Right lobe of liver (tissue), 6 donors: ENCODE measurements around the gene CDHR5. TPM values are rescaled to one million over a fixed set of nuclear protein-coding genes. Genes with fewer than 3 reads are reported as not detected.

Experiments
- ATAC-seq, 4 donors: fragments of 200-7000 bp; cut with Tn5 transposase; one replicate each; pipeline ENCODE4 v1.9.1; 2020; ENCODE audit warnings: mild to moderate bottlenecking in 4 of 4, moderate library complexity in 4 of 4
- DNase-seq, 3 donors: peaks; one replicate each; pipeline ENCODE4 v3.0.0-alpha.2; 2020
- H3K27ac ChIP-seq, 3 donors: fragments of 200-600 bp; one replicate each; pipeline ENCODE4 v1.8.0; 2022
- H3K27me3 ChIP-seq, 2 donors: fragments of 200-600 bp; one replicate each; pipeline ENCODE4 v1.8.0; 2022
- H3K36me3 ChIP-seq, 4 donors: fragments of 200-600 bp; sonication (generic) in 1 of 4; one replicate each; pipeline versions ENCODE4 v1.5.1 to v1.8.0; 2017 to 2022; ENCODE audit warnings: control low read depth in 1 of 4
- H3K4me1 ChIP-seq, 4 donors: fragments of 200-600 bp; sonication (generic) in 1 of 4; one replicate each; pipeline versions ENCODE4 v1.5.1 to v1.8.0; 2017 to 2022; ENCODE audit warnings: control low read depth in 1 of 4
- H3K4me3 ChIP-seq, 3 donors: fragments of 200-600 bp; one replicate each; pipeline ENCODE4 v1.8.0; 2022
- H3K9me3 ChIP-seq, 4 donors: fragments of 200-600 bp; sonication (generic) in 1 of 4; one replicate each; pipeline versions ENCODE4 v1.5.1 to v1.8.0; 2017 to 2022; ENCODE audit warnings: control low read depth in 1 of 4
- POLR2A ChIP-seq: fragments of 450-650 bp; IDR thresholded peaks from one replicate; pipeline ENCODE4 v1.6.1; 2017; ENCODE audit warnings: antibody characterized with exemption, mild to moderate bottlenecking
- WGBS: methylation state at CpG from one replicate; pipeline ENCODE4 v1.1.6; 2018; ENCODE audit warnings: low coverage, low lambda C conversion rate; ENCODE audit not compliant: insufficient coverage; ENCODE audit errors: missing lambda C conversion rate; 5-methylcytosine and 5-hydroxymethylcytosine counted together
- intact Hi-C, 2 donors: fragments of 100-400 bp; cut with DNase I; formaldehyde crosslinking; loops; one replicate each; pipeline versions ENCODE4 v1.11.2 to v1.14.1; 2022
- total RNA-seq, 6 experiments: library from RNA; depleted of rRNA in 2 of 6; stranded (reverse); fragments of >200 nt in 2 of 6; fragmentation: NEBNext Ultra II Directional in 3 of 6; extraction: Animal tissue kit (Norgen Biotek cat#: 25700) in 3 of 6; gene quantifications; one replicate each; pipeline versions ENCODE4 v1.1.0 to v1.2.4, GENCODE V29; 2016 to 2023
- TF ChIP-seq, protein P1 (sequence below), 4 donors: fragments of 200-600 bp in 3 of 4; fragments of 450-650 bp in 1 of 4; IDR thresholded peaks; one replicate each; pipeline versions ENCODE4 v1.5.1 to v1.8.0; 2016 to 2022; ENCODE audit warnings: antibody characterized with exemption in 4 of 4, mild to moderate bottlenecking in 2 of 4
- donor health status: DM: no; HTN: yes; CAD: no.
- donor health status: DM: no; HTN: no; CAD: no.
- donor health status: DM: no; HTN: no; CAD: no.
- donor health status: DM: no; HTN: yes; CAD: no.
- donor health status: DM: no; HTN: yes; CAD: no.

Gene CDHR5
- total RNA-seq, 6 experiments from 2014 or later, result 59.4 to 162 (median 80.7) TPM

GRCh38 chr11:573146-573759 is 51.5 kb downstream of the CDHR5 start:
- peaks cover 2 to 42% (median 9%) of the 10 kb centered on the region in 4 donors for H3K4me1 ChIP-seq
- DNase-seq (peak in 2 of 3 donors; percentile 59 to 79), ATAC-seq (no peak)
- TF ChIP-seq, protein P1, sequence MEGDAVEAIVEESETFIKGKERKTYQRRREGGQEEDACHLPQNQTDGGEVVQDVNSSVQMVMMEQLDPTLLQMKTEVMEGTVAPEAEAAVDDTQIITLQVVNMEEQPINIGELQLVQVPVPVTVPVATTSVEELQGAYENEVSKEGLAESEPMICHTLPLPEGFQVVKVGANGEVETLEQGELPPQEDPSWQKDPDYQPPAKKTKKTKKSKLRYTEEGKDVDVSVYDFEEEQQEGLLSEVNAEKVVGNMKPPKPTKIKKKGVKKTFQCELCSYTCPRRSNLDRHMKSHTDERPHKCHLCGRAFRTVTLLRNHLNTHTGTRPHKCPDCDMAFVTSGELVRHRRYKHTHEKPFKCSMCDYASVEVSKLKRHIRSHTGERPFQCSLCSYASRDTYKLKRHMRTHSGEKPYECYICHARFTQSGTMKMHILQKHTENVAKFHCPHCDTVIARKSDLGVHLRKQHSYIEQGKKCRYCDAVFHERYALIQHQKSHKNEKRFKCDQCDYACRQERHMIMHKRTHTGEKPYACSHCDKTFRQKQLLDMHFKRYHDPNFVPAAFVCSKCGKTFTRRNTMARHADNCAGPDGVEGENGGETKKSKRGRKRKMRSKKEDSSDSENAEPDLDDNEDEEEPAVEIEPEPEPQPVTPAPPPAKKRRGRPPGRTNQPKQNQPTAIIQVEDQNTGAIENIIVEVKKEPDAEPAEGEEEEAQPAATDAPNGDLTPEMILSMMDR (IDR thresholded peaks at IDR 0.05), result no peak
- TF ChIP-seq POLR2A, result no peak
- H3K27me3 ChIP-seq, result no peaks in the 10 kb centered on the region
- H3K4me3 ChIP-seq, result no peak overlapping the region
- H3K9me3 ChIP-seq, result no peaks in the 10 kb centered on the region
- 63% methylated on average over 4 of the region's 16 CpGs for WGBS
- intact Hi-C loops, result no loop called here
- no peaks in the 10 kb centered on the region for H3K36me3 ChIP-seq
- no peak overlapping the region for H3K27ac ChIP-seq

DNA sequence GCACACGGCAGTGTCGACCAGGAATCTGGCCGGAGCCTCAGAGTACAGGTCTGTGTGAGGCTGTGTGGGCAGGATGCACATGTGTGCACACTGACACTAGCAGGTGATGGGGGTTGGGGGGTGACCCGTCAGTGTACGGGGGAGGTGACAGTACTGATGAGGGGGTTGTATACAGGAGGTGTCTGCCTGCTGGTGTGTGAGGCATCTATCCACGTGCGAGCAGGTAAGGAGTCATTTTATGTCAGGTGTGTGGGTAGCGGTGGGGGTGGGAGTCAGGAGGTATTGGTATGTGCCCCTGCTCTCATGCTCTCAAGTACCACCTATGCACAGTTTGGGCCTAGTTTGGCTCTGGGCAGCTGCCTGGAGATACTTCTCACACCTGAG is 53.0 kb downstream of the CDHR5 start:
- ATAC-seq (no peak), DNase-seq (no peak)
- intact Hi-C loops, result no loop called here
- Histone ChIP-seq H3K4me1 (peaks cover 0 to 44% (median 5%) of the 10 kb centered on the region in 4 donors), H3K27ac (no peak overlapping the region), H3K9me3 (no peaks in the 10 kb centered on the region), H3K4me3 (no peak overlapping the region), H3K36me3 (no peaks in the 10 kb centered on the region), H3K27me3 (no peaks in the 10 kb centered on the region)
- WGBS, result 77% methylated on average over 3 of the region's 8 CpGs
- TF ChIP-seq, protein P1 (IDR thresholded peaks at IDR 0.05), result no peak
- no peak for TF ChIP-seq POLR2A

GRCh38 chr11:569158-569885 is 55.4 kb downstream of the CDHR5 start:
- Histone ChIP-seq H3K27ac (peak overlapping the region; percentile 72 to 94 (median 79)), H3K4me1 (peaks cover 0 to 34% (median 5%) of the 10 kb centered on the region in 4 donors), H3K27me3 (no peaks in the 10 kb centered on the region), H3K4me3 (peak overlapping the region; percentile 61 to 73 (median 71)), H3K9me3 (no peaks in the 10 kb centered on the region), H3K36me3 (no peaks in the 10 kb centered on the region)
- 7% methylated on average over 17 of the region's 36 CpGs for WGBS
- intact Hi-C loops, result no loop called here
- ATAC-seq, result peak; percentile 25 to 65 (median 57)
- no peak for TF ChIP-seq POLR2A
- TF ChIP-seq, protein P1 (IDR thresholded peaks at IDR 0.05), result no peak
- peak; percentile 64 to 93 (median 87) for DNase-seq

GRCh38 chr11:568306-569157 is 56.2 kb downstream of the CDHR5 start:
- H3K4me1 ChIP-seq, result peaks cover 0 to 32% (median 5%) of the 10 kb centered on the region in 4 donors
- intact Hi-C loops, result no loop called here
- peak overlapping the region; percentile 61 to 73 (median 71) for H3K4me3 ChIP-seq
- ATAC-seq, result peak; percentile 82 to 92 (median 86)
- no peaks in the 10 kb centered on the region for H3K27me3 ChIP-seq
- peak; percentile 95 to 97 (median 97) for DNase-seq
- no peaks in the 10 kb centered on the region for H3K36me3 ChIP-seq
- TF ChIP-seq, protein P1 (IDR thresholded peaks at IDR 0.05), result peak in 1 of 4 donors; percentile 6
- peak; percentile 75 for TF ChIP-seq POLR2A
- peak overlapping the region; percentile 72 to 94 (median 79) for H3K27ac ChIP-seq
- H3K9me3 ChIP-seq, result no peaks in the 10 kb centered on the region
- no CpG with 5 or more reads among the region's 123 CpGs for WGBS
